ENCODE data around the gene PCDHA12.

DNA sequence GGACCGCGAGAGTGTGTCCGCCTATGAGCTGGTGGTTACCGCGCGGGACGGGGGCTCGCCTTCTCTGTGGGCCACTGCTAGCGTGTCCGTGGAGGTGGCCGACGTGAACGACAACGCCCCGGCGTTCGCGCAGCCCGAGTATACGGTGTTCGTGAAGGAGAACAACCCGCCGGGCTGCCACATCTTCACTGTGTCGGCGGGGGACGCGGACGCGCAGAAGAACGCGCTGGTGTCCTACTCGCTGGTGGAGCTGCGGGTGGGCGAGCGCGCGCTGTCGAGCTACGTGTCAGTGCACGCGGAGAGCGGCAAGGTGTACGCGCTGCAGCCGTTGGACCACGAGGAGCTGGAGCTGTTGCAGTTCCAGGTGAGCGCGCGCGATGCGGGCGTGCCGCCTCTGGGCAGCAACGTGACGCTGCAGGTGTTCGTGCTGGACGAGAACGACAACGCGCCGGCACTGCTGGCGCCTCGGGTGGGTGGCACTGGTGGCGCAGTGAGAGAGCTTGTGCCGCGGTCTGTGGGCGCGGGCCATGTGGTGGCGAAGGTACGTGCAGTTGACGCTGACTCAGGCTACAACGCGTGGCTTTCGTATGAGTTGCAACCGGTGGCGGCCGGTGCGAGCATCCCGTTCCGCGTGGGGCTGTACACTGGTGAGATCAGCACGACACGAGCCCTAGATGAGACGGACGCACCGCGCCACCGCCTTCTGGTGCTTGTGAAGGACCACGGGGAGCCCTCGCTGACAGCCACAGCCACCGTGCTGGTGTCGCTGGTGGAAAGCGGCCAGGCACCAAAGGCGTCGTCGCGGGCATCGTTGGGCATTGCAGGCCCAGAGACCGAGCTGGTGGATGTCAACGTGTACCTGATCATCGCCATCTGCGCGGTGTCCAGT lies 39.2 kb upstream of the PCDHA12 start:
- no peak for TF ChIP-seq TAF1 (conservative IDR thresholded peaks at IDR 0.05)
- TF ChIP-seq NR2F2 (IDR thresholded peaks at IDR 0.05), result no peak
- TF ChIP-seq, protein P1, sequence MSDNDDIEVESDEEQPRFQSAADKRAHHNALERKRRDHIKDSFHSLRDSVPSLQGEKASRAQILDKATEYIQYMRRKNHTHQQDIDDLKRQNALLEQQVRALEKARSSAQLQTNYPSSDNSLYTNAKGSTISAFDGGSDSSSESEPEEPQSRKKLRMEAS (IDR thresholded peaks at IDR 0.05), result no peak
- no peak for TF ChIP-seq JUND (IDR thresholded peaks at IDR 0.05)
- no peak for TF ChIP-seq GABPA (IDR thresholded peaks at IDR 0.05 in 1 of 2, conservative IDR thresholded peaks at IDR 0.05 in 1 of 2)
- no peak for TF ChIP-seq EGR1 (IDR thresholded peaks at IDR 0.05; ENCODE audit: low read depth in 2 of 2)
- TF ChIP-seq, protein P2, sequence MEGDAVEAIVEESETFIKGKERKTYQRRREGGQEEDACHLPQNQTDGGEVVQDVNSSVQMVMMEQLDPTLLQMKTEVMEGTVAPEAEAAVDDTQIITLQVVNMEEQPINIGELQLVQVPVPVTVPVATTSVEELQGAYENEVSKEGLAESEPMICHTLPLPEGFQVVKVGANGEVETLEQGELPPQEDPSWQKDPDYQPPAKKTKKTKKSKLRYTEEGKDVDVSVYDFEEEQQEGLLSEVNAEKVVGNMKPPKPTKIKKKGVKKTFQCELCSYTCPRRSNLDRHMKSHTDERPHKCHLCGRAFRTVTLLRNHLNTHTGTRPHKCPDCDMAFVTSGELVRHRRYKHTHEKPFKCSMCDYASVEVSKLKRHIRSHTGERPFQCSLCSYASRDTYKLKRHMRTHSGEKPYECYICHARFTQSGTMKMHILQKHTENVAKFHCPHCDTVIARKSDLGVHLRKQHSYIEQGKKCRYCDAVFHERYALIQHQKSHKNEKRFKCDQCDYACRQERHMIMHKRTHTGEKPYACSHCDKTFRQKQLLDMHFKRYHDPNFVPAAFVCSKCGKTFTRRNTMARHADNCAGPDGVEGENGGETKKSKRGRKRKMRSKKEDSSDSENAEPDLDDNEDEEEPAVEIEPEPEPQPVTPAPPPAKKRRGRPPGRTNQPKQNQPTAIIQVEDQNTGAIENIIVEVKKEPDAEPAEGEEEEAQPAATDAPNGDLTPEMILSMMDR (IDR thresholded peaks at IDR 0.05; ENCODE audit: low read depth, low read length, missing input control), result no peak
- no peak for TF ChIP-seq RAD21 (IDR thresholded peaks at IDR 0.05)
- TF ChIP-seq YY1 (IDR thresholded peaks at IDR 0.05), result no peak
- no peak for TF ChIP-seq SP1 (IDR thresholded peaks at IDR 0.05)
- TF ChIP-seq, protein P3, sequence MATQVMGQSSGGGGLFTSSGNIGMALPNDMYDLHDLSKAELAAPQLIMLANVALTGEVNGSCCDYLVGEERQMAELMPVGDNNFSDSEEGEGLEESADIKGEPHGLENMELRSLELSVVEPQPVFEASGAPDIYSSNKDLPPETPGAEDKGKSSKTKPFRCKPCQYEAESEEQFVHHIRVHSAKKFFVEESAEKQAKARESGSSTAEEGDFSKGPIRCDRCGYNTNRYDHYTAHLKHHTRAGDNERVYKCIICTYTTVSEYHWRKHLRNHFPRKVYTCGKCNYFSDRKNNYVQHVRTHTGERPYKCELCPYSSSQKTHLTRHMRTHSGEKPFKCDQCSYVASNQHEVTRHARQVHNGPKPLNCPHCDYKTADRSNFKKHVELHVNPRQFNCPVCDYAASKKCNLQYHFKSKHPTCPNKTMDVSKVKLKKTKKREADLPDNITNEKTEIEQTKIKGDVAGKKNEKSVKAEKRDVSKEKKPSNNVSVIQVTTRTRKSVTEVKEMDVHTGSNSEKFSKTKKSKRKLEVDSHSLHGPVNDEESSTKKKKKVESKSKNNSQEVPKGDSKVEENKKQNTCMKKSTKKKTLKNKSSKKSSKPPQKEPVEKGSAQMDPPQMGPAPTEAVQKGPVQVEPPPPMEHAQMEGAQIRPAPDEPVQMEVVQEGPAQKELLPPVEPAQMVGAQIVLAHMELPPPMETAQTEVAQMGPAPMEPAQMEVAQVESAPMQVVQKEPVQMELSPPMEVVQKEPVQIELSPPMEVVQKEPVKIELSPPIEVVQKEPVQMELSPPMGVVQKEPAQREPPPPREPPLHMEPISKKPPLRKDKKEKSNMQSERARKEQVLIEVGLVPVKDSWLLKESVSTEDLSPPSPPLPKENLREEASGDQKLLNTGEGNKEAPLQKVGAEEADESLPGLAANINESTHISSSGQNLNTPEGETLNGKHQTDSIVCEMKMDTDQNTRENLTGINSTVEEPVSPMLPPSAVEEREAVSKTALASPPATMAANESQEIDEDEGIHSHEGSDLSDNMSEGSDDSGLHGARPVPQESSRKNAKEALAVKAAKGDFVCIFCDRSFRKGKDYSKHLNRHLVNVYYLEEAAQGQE (IDR thresholded peaks at IDR 0.05), result no peak
- TF ChIP-seq, protein P4, sequence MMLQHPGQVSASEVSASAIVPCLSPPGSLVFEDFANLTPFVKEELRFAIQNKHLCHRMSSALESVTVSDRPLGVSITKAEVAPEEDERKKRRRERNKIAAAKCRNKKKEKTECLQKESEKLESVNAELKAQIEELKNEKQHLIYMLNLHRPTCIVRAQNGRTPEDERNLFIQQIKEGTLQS (IDR thresholded peaks at IDR 0.05), result no peak
- no peak for TF ChIP-seq RXRA (IDR thresholded peaks at IDR 0.05)

Measured in liver (tissue), 3 donors.